GM19372 (cell line): ENCODE measurements around the gene IL31RA.
"Not testable (repeated sequence)": the region's sequence is repeated elsewhere in the genome, so short reads cannot be mapped to it uniquely, and the experiment has no call there.

ENCODE experiments used
- ATAC-seq: cut with Tn5 transposase; IDR thresholded peaks from one replicate; pipeline ENCODE4 v1.9.1; 2021; ENCODE audit warnings: mild to moderate bottlenecking, low read depth, moderate library complexity; ENCODE audit not compliant: unreplicated experiment

IL31RA gene

DNA sequence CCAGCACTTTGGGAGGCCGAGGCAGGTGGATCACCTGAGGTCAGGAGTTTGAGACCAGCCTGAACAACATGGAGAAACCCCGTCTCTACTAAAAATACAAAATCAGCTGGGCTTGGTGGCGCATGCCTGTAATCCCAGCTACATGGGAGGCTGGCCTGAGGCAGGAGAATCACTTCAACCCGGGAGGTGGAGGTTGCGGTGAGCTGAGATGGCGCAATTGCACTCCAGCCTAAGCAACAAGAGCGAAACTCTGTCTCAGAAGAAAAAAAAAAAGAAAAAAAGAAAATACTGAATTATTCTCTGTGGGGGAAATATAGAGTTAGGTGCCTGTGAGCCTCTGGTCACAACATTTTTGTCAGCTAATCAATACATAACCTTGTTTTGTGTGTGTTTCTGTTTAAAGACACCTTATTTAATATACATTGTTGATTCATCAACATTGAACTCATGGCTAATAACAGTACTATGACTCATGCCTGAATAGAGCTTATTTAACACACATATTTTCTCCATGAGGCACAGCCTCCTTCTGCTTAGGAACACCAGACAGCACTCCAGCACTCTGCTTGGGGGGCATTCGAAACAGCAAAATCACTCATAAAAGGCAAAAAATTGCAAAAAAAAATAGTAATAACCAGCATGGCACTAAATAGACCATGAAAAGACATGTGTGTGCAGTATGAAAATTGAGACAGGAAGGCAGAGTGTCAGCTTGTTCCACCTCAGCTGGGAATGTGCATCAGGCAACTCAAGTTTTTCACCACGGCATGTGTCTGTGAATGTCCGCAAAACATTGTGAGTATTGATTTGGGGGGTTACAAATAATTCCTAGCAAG is at the start of gene IL31RA:
Gene IL31RA, plus strand, starts transcription at position 519 of the 836 bp plus-strand sequence. Its CDS starts 214 bp downstream, at position 733.
- no peak for ATAC-seq

DNA sequence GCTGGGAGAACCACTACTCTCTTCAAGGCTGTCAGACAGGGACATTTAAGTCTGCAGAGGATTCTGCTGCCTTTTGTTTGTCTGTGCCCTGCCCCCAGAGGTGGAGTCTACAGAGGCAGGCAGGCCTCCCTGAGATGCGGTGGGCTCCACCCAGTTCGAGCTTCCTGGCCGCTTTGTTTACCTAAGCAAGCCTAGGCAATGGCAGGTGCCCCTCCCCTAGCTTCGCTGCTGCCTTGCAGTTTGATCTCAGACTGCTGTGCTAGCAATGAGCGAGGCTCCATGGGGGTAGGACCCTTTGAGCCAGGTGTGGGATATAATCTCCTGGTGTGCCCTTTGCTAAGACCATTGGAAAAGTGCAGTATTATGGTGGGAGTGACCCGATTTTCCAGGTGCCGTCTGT is 42.3 kb upstream of the IL31RA start:
- not testable (repeated sequence) for ATAC-seq

DNA sequence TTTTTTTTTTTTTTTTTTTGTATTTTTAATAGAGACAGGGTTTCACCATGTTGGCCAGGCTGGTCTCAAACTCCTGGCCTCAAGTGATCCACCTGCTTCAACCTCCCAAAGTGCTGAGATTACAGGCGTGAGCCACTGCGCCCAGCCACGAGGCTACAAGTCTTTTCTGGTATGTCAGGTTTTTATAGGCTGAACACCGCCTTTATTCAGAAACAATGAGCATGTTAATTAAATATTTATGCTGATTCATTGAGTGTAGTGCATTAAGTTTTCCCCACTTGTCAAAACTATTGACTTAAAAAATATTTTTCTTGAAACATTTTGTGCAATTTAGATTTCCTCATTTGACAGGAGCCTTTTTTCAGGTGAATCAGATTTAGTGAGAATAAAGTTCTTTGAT is 35.2 kb upstream of the IL31RA start:
- ATAC-seq, result not testable (repeated sequence)

DNA sequence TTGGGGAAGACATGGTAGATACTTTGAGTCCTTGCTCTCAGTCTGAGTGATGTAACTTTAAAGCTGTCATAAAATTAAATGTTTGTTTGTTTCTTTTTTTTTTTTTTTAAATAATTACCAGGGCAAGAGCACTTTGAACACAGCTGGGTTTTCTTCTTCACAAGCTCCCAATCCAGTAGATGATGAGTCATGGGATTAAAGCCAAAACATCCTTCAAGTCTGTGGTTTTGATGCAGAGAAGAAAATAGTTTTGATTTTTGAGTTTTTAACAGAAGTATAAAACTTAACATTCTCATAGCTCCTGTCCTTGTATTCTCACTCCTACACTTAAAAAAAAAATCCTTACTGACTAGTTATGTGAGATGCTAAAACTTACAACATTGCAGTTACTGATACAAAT is 34.8 kb upstream of the IL31RA start:
- ATAC-seq, result no peak

GRCh38 chr5:55817030-55817429 is 34.1 kb upstream of the IL31RA start:
- no peak for ATAC-seq

GRCh38 chr5:55820488-55820887 is 30.7 kb upstream of the IL31RA start:
- no peak for ATAC-seq

DNA sequence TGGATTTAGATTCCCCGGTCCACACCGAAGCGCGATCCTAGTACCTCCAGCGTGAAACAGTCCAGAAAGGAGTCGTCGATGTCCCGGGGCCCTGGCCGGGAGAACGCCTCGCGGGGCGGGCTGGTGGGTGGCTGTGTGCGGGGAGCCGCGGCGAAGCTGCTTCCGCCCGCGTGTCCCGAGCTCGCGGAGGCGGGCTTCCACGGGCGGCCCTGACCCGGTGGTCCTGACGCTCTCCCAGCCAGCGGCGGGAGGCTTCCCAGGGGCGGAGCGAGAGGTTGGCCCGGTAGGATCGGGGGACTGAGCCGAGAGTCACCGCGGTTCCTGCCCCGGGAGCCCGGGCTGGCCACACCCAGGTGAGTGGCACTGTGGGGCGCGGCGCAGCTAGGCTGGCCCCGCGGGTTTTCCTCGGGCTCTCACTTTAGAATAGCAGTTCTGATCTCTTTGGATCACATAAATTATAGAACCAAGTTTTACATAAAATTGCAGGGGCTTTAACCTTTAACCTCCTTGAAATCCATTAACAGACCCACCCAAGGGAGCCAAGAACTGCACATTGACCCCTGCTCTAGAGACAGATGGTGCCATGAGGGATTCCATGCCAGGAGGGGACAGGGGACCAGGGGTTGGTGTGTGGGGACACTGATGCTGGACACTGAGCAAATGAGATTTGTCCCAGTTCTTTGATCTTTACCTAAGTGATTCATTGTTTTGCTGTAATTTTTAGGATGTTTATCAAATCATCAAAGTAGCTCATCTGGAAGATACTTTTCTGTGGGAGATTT is 29.2 kb upstream of the IL31RA start:
- no peak for ATAC-seq

DNA sequence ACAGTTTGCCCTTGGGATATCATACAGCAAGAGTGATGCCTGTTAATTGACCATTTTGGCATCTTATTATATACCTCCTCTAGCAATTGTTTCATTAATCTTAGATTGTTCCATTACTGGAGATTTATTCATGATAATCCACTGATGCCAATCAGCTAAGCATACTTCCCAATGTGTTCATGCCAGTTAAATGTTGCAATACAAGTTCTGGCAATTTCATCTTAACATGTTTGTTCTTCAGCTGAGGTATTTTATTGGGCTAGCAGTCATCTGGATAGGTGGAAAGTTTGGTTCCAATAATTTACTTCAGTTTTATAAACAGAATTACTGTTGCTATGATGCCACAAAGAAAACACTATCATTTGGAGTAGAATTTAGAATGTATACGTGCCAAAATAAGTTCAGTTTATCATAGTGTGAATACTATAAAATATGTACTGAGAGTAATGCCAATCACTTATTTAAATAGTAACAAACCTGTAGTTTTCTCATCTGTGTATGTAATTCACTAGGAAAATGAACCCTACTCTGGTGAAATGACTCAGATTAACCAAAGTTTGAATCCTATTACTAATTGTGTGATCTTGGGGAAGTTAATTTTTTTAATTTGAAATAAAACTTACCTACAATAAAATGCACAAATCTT is 27.9 kb upstream of the IL31RA start:
- ATAC-seq, result no peak

GRCh38 chr5:55829956-55830355 is 21.2 kb upstream of the IL31RA start:
- ATAC-seq, result no peak

- ATAC-seq, result no peak
Measured at GRCh38 chr5:55832446-55832845, 18.7 kb upstream of the IL31RA start.

- ATAC-seq, result no peak
Measured at GRCh38 chr5:55836191-55836590, 15.0 kb upstream of the IL31RA start.

DNA sequence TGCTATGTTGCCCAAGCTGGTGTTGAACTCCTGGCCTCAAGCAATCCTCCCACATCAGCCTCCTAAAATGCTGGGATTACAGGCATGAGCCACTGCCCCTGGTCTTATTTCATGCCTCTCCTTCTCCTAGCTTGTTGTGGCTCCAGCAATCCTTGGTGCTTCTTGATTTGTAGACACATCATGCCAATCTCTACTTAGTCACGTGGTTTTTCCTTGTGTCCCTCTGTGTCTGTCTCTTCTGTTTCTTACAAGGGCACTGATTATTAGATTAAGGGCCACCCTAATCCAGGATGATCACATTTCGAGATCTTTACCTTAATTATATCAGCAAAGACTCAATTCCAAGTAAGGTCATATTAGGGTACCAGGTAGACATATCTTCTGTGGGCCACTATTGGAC is 9.2 kb upstream of the IL31RA start:
- ATAC-seq, result no peak

DNA sequence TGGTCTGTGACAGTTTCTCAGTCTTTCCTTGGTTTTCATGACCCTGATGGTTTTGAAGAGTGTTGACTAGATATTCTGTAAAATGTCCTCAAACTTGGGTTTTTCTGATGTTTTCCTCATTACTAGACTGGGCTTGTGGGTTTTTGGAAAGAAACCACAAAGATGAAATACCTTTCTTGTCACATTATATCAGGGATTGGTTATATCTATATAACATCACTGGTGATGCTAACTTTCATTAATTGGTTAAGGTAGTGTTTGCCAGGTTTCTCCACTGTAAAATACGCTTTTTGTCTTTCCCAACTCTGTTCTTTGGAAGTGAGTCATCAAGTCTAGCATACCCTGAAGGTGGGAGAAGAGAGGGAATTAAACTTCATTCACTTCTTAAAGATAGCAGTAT is 3.3 kb upstream of the IL31RA start:
- no peak for ATAC-seq

DNA sequence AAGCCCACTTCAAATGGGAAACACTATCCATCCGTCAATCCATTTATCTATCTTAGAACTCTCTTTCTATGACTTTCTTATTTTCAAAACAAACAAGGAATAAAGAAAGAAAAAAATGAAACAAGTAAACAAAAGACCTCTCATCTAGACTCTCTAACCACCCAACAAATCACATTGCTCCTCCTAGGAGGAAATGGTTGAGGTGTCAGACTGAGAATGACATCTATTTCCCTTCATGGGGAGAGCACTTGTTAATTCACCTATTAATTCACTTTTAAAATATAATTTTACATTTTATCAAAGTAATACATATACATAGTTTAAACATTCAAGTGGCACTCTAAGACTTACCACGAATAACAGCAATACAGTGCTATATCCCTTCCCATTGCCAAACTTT is 2.4 kb upstream of the IL31RA start:
- ATAC-seq, result no peak

- ATAC-seq, result no peak
Measured at GRCh38 chr5:55851675-55851979, 470 bp downstream of the IL31RA start.

DNA sequence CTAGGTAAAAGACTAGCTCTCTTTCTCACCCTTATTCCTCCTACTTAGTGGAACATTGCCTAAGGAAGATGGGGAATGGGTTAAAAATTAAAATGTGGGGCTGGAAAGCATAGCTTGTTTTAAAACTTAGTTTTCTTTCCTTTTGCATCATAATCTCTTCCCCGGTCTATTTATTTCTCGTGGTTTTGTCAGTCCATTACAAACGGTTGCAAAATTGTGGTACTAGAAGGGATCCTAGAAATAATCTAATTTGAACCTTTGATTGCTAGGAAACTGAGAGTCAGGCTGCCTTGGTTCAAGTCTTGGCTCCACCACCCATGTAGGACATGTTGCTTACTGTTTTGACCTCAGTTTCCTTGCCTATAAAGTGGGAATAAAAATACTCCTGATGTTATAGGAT is 1.3 kb downstream of the IL31RA start:
- ATAC-seq, result no peak

DNA sequence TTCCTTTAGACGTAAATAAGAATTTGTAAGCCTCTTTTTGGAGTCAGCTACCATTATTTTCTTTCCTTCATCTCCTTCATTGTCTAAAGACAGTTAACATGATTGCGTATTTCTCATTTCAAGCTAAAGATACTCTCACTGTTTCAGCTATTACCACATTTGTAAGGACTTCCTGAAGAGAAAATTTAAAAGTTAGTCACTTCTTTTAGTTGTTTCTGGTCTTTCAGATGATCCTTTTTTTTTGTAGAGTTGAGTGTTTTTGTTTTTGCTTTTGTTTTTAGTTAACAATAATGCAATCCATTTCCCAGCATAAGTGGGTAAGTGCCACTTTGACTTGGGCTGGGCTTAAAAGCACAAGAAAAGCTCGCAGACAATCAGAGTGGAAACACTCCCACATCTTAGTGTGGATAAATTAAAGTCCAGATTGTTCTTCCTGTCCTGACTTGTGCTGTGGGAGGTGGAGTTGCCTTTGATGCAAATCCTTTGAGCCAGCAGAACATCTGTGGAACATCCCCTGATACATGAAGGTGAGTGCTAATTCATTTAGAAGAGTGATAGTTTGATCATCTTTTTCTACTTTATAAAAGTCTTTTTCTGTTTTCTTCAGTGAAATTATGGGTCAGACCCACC is 2.0 kb downstream of the IL31RA start:
- no peak for ATAC-seq

DNA sequence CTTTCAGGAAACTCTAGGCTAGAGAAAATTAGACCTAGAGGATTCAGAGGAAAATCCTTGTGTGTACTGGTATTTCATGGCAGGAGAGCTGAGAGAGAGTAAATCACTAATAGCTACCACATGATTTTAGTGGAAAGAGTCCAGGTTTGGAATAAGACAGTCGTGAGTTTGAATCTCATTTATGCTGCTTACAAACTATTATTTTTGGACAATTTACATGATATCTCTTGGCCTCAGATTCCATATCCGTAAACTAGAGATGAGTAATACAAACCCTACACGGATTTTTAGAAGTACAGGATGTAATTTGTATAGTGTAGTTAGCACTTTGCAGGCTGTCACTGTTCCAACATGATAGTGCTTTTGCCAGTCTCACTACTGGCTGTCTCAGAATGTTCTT is 2.7 kb downstream of the IL31RA start:
- ATAC-seq, result no peak

GRCh38 chr5:55855509-55855908 is 4.4 kb downstream of the IL31RA start:
- ATAC-seq, result no peak

DNA sequence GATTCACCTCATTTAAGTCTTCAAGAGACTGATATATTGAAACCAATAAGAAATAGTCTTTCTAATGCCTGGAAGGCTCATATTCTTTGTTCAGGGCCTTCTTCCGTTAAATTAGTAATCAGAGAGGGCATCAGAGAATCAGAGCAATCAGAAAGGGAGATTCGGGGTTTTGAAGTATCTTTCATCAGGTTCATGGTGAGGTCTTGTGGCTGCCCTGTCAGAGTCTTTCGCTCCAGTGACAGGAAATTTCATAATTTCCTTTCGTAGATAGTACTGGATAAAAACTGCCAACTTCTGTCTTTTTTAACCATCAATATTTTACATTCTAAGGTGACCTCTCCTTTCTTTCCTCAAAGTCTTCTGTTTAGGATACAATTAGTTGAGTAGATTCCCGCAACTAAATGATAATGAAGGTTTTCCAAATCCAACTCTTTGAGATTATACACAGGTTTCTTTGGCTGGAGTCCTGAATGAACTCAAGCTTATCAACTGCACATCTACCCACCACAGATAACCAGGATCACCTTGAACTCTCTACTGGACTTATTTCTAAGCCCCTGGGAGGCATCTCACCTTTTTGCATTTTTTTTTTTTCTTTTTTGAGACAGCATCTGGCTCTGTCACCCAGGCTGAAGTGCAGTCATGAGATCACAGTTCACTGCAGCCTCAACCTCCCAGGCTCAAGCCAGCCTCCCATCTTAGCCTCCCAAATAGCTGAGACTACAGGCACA is 5.5 kb downstream of the IL31RA start:
- no peak for ATAC-seq
